ENCODE measurements around the gene ATAD2B. TPM values are rescaled to one million over a fixed set of nuclear protein-coding genes. Genes with fewer than 3 reads are reported as not detected.

The ATAD2B gene
- total and polyA plus RNA-seq, 2 of the 8 experiments (the other 6 are each of a cell fraction or from before 2014, with no cell fraction given), result 3.4 to 16.1 TPM

- no peak overlapping the region for H2AFZ ChIP-seq (ENCODE audit: low read length)
- CTCF ChIA-PET (ENCODE audit: partially characterized antibody), result interaction anchor here (0.7 to 2.3 kb wide), 4 partner anchors 15 to 716 kb away, joined by 3 to 6 read pairs (median 4); partner anchors contain the start of gene ATAD2B
- H3K79me1 ChIP-seq (ENCODE audit: low read depth, low read length), result no peaks in the 10 kb centered on the region; the same call in 1 of the 2 replicates
- peaks cover 3 to 6% of the 10 kb centered on the region in 2 experiments for H4K20me1 ChIP-seq (replicated peaks in 1 of 2; ENCODE audit: control insufficient read depth in 1 of 2, insufficient read depth in 2 of 2, low read length in 2 of 2)
- no peak overlapping the region for H3K4me2 ChIP-seq (ENCODE audit: insufficient read depth in 1 of 2, low read depth in 2 of 2, low read length in 2 of 2)
- H4K8ac ChIP-seq (ENCODE audit: extremely low read depth, insufficient read depth, low read length), result no peak overlapping the region
- H3K14ac ChIP-seq (ENCODE audit: insufficient read length), result no peak overlapping the region
- peaks cover 2 to 6% (median 4%) of the 10 kb centered on the region in 4 experiments; a peak in 5 of 7 replicates for H3K4me1 ChIP-seq (replicated peaks in 1 of 4; ENCODE audit: control insufficient read depth in 3 of 4, insufficient read depth in 4 of 4, low read length in 3 of 4)
- no peak for FAIRE-seq
- H3K79me2 ChIP-seq (ENCODE audit: control insufficient read depth in 1 of 2, insufficient read depth in 2 of 2, low read length in 2 of 2), result peaks cover 0 to 67% of the 10 kb centered on the region in 2 experiments; a peak in 2 of 4 replicates
- no peak overlapping the region for H3K9ac ChIP-seq (replicated peaks in 1 of 4; ENCODE audit: extremely low read depth in 1 of 4, low read depth in 3 of 4, low read length in 3 of 4)
- no peak for TF ChIP-seq BACH1 (IDR thresholded peaks at IDR 0.05; ENCODE audit: low read length)
- H4K91ac ChIP-seq (replicated peaks; ENCODE audit: insufficient read length, low read length), result no peak overlapping the region
- H3K36me3 ChIP-seq (ENCODE audit: control insufficient read depth in 2 of 4, insufficient read depth in 4 of 4, low read length in 3 of 4), result no peaks in the 10 kb centered on the region
- H3K9me3 ChIP-seq (ENCODE audit: insufficient read depth in 2 of 2, low read depth in 1 of 2, low read length in 1 of 2), result no peaks in the 10 kb centered on the region
- POLR2A ChIA-PET (ENCODE audit: partially characterized antibody), result interaction anchor here (12.6 kb wide), 1 partner anchor 17 kb away, joined by 130 read pairs; the partner anchor contains the start of gene ATAD2B
- no peak overlapping the region for H3K4me3 ChIP-seq (ENCODE audit: extremely low read depth in 1 of 4, insufficient read depth in 2 of 4, low read depth in 3 of 4, low read length in 4 of 4)
- peaks cover 2% of the 10 kb centered on the region for H3K23me2 ChIP-seq (ENCODE audit: low read depth, low read length)
- no peak for DNase-seq (ENCODE audit: low read depth in 1 of 2, low spot score in 2 of 2)
- no peak overlapping the region for H3K56ac ChIP-seq (replicated peaks; ENCODE audit: insufficient read length, low read depth, low read length)
- H2AK5ac ChIP-seq (ENCODE audit: low read depth, low read length), result no peak overlapping the region
- no peak overlapping the region for H2BK20ac ChIP-seq (ENCODE audit: low read length)
- H2BK12ac ChIP-seq (ENCODE audit: low read depth, low read length), result no peak overlapping the region
- H3K4ac ChIP-seq (replicated peaks; ENCODE audit: insufficient read length, low read depth, low read length), result no peak overlapping the region
- H3K27me3 ChIP-seq (replicated peaks in 1 of 4; ENCODE audit: control insufficient read depth in 3 of 4, extremely low read depth in 1 of 4, insufficient read depth in 3 of 4, low read length in 3 of 4), result no peaks in the 10 kb centered on the region
- 98% methylated on average over 11 of the region's 11 CpGs; no CpG with 5 or more reads in 1 of the 2 experiments for whole genome bisulfite sequencing, 2 experiments (ENCODE audit: extremely low coverage in 1 of 2, insufficient coverage in 1 of 2, insufficient read length in 1 of 2, insufficient replicate concordance in 2 of 2, low coverage in 1 of 2, low lambda C conversion rate in 2 of 2, missing lambda C conversion rate in 1 of 2)
- H2BK15ac ChIP-seq (ENCODE audit: low read length), result no peak overlapping the region
- no peak overlapping the region for H3K18ac ChIP-seq (ENCODE audit: extremely low read depth, low read length)
- no peak overlapping the region for H3K27ac ChIP-seq (ENCODE audit: low read depth, low read length)
- no peak overlapping the region for H4K5ac ChIP-seq (ENCODE audit: insufficient read length, low read depth, low read length)
- H2BK5ac ChIP-seq (ENCODE audit: low read depth, low read length), result no peak overlapping the region
- no peak overlapping the region for H3K23ac ChIP-seq (ENCODE audit: insufficient read length)
- H2BK120ac ChIP-seq (replicated peaks; ENCODE audit: low read depth, low read length), result no peak overlapping the region
These were observed 16.7 kb upstream of the ATAD2B start for GRCh38 chr2:23943666-23944065.

Measured in H1 (cell line).